Ascending aorta (tissue), 2 donors: ENCODE data around the gene NCKAP5. TPM values are rescaled to one million over a fixed set of nuclear protein-coding genes. Genes with fewer than 3 reads are reported as not detected.

Experiments
- DNase-seq, 2 donors: peaks; one replicate each; pipeline ENCODE4 v3.0.0-alpha.2; 2019; ENCODE audit warnings: low spot score in 2 of 2
- H3K27ac ChIP-seq, 2 donors: fragments of 200-600 bp; sonication (generic); one replicate each; pipeline ENCODE4 v1.5.1; 2016 to 2017; ENCODE audit warnings: mild to moderate bottlenecking in 1 of 2
- H3K27me3 ChIP-seq: fragments of 200-600 bp; sonication (generic); one replicate; pipeline ENCODE4 v1.5.1; 2017
- H3K36me3 ChIP-seq, 2 donors: fragments of 200-600 bp; sonication (generic); one replicate each; pipeline ENCODE4 v1.5.1; 2016
- H3K4me1 ChIP-seq, 2 donors: fragments of 200-600 bp; sonication (generic); one replicate each; pipeline ENCODE4 v1.5.1; 2016 to 2017; ENCODE audit warnings: mild to moderate bottlenecking in 1 of 2
- H3K4me3 ChIP-seq, 2 donors: fragments of 200-600 bp; sonication (generic); one replicate each; pipeline ENCODE4 v1.5.1; 2016 to 2017; ENCODE audit warnings: mild to moderate bottlenecking in 1 of 2
- H3K9me3 ChIP-seq, 2 donors: fragments of 200-600 bp; sonication (generic); one replicate each; pipeline ENCODE4 v1.5.1; 2016
- CTCF ChIP-seq, 3 experiments: fragments of 200-600 bp in 2 of 3; fragments of 450-650 bp in 1 of 3; sonication (generic) in 2 of 3; IDR thresholded peaks; one replicate each; pipeline ENCODE4 v1.5.1; 2016 to 2019; ENCODE audit warnings: antibody characterized with exemption in 3 of 3, mild to moderate bottlenecking in 1 of 3, moderate library complexity in 1 of 3
- intact Hi-C: fragments of 100-400 bp; cut with DNase I; formaldehyde crosslinking; loops from one replicate; pipeline ENCODE4 v1.15.1; 2023
- total RNA-seq: library from RNA; depleted of rRNA; stranded (reverse); fragments of >200 nt; gene quantifications from one replicate; pipeline ENCODE4 v1.1.0, GENCODE V29; 2016

NCKAP5 gene
- total RNA-seq, 1 donor from 2014 or later = 0.75 TPM

GRCh38 chr2:133569286-133569830, 1.1 kb upstream of the NCKAP5 start:
- intact Hi-C loops = no loop called here
- Histone ChIP-seq H3K9me3 (no peaks in the 10 kb centered on the region), H3K4me1 (no peaks in the 10 kb centered on the region), H3K27me3 (no peaks in the 10 kb centered on the region), H3K36me3 (no peaks in the 10 kb centered on the region), H3K27ac (no peak overlapping the region), H3K4me3 (no peak overlapping the region)
- DNase-seq = no peak
- TF ChIP-seq CTCF (IDR thresholded peaks at IDR 0.05) = no peak

GRCh38 chr2:133568598-133568997, 335 bp upstream of the NCKAP5 start:
- no peak for TF ChIP-seq CTCF (IDR thresholded peaks at IDR 0.05)
- Histone ChIP-seq H3K27me3 (no peaks in the 10 kb centered on the region), H3K36me3 (no peaks in the 10 kb centered on the region), H3K9me3 (no peaks in the 10 kb centered on the region), H3K27ac (no peak overlapping the region), H3K4me3 (no peak overlapping the region), H3K4me1 (no peaks in the 10 kb centered on the region)
- no peak for DNase-seq
- intact Hi-C loops = no loop called here

- no peaks in the 10 kb centered on the region for H3K9me3 ChIP-seq
- no peak overlapping the region for H3K4me3 ChIP-seq
- no peak for DNase-seq
- no peaks in the 10 kb centered on the region for H3K36me3 ChIP-seq
- H3K27me3 ChIP-seq = no peaks in the 10 kb centered on the region
- intact Hi-C loops = no loop called here
- H3K27ac ChIP-seq = no peak overlapping the region
- TF ChIP-seq CTCF (IDR thresholded peaks at IDR 0.05) = no peak
- H3K4me1 ChIP-seq = no peaks in the 10 kb centered on the region
These were observed 5.7 kb downstream of the NCKAP5 start for GRCh38 chr2:133562558-133562957.

- Histone ChIP-seq H3K27me3 (no peaks in the 10 kb centered on the region), H3K36me3 (no peaks in the 10 kb centered on the region), H3K4me1 (no peaks in the 10 kb centered on the region), H3K9me3 (no peaks in the 10 kb centered on the region), H3K4me3 (no peak overlapping the region), H3K27ac (no peak overlapping the region)
- DNase-seq = no peak
- intact Hi-C loops = no loop called here
- TF ChIP-seq CTCF (IDR thresholded peaks at IDR 0.05) = peak in 2 of 3 experiments; percentile 27 to 41
These were observed 7.0 kb downstream of the NCKAP5 start for GRCh38 chr2:133561045-133561852.

- DNase-seq = no peak
- no peak for TF ChIP-seq CTCF (IDR thresholded peaks at IDR 0.05)
- Histone ChIP-seq H3K36me3 (no peaks in the 10 kb centered on the region), H3K9me3 (no peaks in the 10 kb centered on the region), H3K27me3 (no peaks in the 10 kb centered on the region), H3K4me3 (no peak overlapping the region), H3K27ac (no peak overlapping the region), H3K4me1 (no peaks in the 10 kb centered on the region)
- intact Hi-C loops = no loop called here
These were observed 10.6 kb downstream of the NCKAP5 start for GRCh38 chr2:133557614-133558013.
